Iris pigment epithelial cell (primary cell): ENCODE data around the gene BBX.
"Not testable (repeated sequence)": the region's sequence is repeated elsewhere in the genome, so short reads cannot be mapped to it uniquely, and the experiment has no call there.

Experiments used
- DNase-seq: peaks from one replicate; pipeline ENCODE4 v3.0.0-alpha.2; 2011; ENCODE audit warnings: low read depth

Gene BBX

DNA sequence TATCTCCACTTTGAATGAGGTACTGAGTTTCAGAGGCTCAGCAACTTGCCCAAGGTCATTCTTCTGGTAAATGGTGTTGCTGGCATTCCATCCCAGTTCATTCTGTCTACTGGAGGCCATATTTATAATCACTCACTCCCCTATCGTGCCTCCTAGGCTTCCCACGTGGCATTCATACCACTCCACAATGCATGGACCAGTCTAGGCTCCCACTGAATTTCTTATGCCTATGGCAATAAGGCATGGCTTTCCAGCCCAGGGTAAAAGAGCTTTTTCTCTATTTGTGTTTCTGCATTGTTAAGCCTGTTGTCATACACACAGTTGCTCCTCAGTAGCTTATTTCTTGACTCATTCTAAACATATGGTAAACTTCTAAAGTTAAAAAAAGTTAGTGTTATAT lies 19.9 kb downstream of the BBX start:
- peak; percentile 16 for DNase-seq

DNA sequence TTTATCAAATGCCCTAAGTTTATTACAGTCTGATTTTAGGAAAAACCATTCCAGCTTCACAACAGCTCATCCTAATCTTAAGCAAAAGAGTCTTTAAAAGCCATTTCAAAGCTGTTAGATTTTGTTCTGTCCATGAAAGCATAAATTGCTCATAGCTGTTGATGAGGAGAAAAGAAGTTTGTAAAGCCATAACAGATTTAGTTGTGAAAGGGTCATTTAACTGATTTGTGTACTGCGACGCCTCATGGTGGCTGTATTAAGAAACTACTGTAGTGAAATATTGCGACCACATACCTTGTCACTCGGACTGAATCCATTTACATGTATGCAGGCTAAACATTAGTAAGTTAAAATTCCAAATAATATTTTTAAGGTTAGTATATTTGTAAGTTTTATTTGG lies 20.9 kb downstream of the BBX start:
- DNase-seq = peak; percentile 22

DNA sequence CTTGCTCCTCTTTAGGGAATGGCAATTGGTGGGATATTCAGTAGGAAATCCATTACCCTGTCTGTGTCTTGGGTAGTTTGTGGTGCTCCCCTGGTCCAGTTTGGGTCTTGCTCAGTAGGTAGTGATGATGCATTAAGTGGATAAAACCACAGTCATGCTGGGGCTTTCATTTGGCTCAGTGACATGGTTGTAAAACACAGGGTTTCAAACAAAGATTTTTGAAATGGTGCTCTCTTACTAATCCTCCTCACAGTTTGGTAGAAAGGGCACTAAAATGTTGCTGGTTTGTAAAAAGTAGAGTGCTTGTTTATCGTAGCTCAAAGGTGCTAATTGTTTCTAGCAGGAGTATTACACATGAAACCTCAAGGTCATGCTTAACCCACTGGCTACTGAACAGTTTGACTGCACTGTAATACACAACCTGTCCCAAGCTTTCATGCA lies 22.9 kb downstream of the BBX start:
- DNase-seq = peak; percentile 40

DNA sequence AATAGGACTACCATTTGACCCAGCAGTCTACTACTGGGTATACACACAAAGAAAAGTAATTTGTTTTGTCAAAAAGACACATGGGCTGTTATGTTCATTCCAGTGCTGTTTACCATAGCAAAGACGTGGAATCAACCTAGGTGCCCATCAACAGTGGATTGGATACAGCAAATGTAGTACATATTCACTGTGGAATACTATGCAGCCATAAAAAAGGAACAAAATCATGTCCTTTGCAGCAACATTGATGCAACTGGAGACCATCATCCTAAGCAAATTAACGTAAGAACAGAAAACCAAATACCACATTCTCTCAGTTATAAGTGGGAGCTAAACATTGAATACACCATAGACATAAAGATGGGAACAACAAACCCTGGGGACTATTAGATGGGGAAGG lies 25.8 kb downstream of the BBX start:
- DNase-seq = no peak

DNA sequence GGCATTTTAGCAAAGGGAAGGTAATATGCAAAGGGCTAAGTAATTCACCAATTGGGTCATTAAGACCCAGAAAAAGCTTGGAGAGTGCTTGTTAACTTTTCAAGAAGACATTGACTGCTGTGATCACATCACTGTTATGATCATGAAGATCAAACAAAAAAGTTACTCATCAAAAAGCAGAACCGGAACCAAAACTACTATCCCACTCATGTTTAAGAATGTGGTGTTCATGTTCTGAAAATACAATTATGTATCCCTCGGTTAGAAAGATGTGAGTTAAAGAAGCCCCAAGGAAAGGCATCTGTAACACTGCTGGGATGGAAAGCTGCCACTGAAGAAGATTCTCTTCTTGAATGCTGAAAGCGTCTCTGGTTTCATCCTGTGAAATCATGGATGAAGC lies 32.6 kb downstream of the BBX start:
- no peak for DNase-seq

DNA sequence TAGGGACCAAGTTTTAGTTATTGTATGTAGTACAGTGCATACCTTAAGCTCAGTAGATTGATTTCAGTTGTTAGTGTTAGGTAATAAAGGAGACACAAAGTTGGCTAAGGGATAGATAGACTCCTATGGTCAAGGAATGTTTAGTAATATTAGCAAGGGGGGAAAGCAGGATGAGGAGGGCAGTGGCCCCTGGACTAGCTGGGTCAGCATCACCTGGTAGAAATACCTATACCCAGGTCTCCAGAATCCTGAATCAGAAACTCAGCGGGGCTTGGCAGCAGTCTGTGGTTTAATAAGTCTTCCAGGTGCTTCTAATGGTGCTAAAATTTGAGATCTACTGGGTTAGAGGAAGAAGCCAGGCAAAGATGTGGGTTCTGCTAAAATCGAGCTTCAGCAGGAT lies 35.0 kb downstream of the BBX start:
- no peak for DNase-seq

DNA sequence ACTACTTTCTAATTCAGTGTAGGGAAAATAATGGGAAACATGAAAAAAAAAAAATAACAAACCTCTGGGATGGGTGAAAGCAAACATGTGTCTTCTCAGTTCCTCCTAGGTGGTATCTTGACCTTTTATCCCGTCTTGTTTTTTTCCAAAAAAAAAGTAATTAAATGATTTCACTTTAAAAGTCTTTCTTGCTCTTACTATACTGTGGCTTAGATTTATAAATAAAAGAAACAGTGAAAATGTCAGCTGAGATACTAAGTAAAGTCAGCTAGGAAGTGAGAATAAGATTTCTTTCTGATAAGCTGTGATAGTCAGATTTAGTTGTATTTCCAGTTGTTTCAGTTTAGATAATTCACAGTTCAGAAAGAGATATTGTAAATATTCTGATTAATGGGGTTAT lies 37.4 kb downstream of the BBX start:
- no peak for DNase-seq

DNA sequence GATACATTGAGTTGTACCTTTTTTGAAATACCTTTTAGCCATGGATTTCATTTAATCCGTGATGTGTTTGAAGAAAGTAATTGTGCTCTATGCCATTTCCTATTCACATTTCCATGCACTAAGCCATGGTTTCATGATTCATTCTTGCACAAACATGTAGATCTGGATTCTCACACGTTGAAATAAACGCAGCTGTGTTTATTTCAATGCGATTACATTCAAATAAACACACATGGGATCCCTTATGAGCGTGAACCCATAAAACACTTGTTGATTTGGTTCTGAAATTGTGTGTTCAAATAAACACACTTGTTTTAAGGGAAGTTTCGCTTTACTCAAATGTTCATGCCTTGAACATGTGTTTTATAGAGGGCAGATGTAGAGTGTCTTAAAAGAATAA lies 39.2 kb downstream of the BBX start:
- peak; percentile 55 for DNase-seq

DNA sequence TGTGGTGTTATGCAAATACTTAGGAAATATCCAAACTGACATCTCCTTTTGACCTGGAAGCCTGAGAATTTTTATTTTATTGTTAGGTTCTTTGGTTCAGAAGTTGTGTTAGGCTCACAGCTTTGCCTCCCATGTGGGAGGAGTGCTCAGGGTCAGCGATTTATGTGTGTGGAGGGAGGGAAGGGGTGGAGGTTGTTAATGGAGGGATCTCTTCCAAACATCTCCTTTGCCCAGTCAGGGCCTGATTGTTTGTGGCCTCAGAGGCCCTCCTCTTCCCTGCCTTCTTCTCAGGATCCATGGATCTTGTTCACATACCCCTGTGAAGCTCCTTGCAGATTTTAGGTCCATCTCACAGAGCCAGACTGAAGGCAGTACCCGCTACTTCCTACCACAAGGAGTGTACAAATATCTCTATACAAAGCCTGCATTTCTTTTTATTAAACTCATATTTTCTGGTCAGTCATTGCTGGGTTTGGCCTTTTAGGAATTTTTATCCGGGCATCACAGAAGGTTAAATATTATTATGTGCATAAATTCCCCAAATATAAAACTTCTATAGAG lies 40.3 kb downstream of the BBX start:
- no peak for DNase-seq

DNA sequence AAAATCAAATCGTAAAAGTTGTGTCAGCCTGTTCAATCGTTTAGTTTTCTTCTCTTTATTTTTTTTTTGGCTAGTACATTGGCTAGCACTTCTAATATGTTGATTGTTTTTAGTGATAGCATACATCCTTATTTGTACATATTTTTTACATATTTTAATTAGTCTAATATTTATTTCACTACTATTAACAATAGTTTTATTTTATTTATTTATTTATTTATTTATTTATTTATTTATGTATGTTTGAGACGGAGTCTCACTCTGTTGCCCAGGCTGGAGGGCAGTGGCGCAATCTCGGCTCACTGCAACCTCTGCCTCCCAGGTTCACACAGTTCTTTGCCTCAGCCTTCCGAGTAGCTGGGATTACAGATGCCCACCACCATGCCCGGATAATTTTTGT lies 42.5 kb downstream of the BBX start:
- not testable (repeated sequence) for DNase-seq

DNA sequence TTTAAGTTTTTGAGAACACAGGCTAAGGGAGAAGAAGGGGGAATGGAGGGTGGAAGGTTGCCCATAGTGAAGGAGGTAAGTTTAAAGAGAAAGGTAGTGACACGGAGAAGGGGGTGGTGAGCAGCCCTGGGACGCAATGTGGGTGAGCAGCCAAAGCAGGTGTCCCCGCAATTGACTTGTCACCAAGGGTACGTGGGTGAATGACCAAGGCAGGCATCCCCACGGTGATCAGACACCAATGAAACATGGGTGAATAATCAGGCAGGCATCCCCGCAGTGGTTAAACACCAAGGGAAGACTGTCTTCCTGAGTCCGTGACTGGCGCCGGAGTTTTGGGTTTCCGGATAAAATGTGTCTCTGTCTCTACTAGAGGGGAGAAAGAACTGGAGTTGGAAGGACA lies 48.3 kb downstream of the BBX start:
- not testable (repeated sequence) for DNase-seq

DNA sequence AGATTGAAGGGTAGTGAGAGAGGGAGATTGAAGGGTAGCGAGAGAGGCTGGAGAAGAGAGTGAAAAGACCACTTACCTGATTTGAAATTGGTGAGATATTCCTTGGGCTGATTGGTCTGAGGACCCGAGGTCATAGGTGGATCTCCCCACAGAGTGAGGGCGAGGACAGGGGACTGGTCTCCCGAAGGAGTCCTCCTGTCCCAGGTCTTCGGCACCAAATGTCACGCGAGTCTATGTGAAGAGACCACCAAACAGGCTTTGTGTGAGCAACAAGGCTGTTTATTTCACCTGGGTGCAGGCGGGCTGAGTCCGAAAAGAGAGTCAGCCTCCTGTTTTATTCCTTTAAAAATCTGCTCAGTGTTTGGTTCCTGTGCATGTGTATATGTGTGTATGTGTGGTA lies 48.7 kb downstream of the BBX start:
- not testable (repeated sequence) for DNase-seq

DNA sequence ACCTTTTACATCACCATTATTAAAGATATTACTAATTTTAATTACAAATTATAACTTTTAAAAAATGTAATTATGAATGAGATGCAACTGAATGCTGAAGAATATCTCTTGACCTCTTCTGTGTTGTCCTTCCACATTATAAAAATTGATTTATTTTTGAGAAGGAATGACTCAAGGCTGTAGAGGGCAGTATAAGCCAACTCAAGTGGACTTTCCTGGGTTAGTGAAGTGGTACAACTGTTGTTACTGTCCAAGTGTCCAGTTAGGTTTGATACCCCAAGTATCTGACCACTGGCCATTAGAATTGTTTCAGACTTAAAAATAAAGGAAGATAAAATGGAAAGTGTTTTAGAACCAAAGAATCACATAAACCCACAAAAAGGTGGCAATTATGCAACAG lies 51.9 kb downstream of the BBX start:
- DNase-seq = peak; percentile 51

DNA sequence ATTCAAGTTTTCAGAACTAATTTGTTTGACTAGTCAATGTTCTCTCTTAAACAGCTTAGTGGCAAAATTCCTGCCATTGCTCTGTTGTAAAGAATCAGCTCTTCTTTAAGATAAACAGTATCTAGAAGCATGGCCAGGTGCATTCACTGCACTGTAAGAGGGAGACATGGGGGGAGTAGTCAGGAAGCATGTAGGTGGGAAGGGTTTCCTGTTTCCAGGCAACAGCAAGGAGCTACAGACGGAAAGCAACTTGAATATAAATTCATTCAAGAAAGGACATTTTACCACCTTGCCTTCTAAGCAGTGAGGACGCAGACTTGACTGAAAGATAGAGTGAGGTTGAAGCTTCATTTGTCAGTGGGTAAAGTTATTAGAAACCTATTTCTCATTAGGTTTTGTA lies 55.3 kb downstream of the BBX start:
- DNase-seq = no peak

DNA sequence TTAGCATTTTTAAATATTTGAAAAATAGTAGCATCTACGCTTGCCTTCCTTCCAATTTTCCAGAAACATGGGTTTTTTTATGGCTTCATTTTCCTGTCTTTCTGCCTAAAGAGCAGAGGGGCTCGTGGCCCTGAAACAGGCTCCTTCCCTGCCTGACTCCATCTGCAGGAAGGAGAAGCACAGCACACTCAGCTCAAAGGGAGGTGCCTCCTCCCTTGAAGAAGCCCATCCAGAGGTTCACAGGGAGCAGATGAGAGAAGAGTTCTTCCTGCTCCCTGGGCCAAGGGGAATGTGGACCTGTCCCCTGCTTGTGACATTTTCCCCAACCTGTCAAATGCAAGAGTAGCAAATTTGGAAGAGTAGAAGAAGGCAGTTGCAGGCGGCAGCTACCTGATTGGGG lies 55.8 kb downstream of the BBX start:
- no peak for DNase-seq

DNA sequence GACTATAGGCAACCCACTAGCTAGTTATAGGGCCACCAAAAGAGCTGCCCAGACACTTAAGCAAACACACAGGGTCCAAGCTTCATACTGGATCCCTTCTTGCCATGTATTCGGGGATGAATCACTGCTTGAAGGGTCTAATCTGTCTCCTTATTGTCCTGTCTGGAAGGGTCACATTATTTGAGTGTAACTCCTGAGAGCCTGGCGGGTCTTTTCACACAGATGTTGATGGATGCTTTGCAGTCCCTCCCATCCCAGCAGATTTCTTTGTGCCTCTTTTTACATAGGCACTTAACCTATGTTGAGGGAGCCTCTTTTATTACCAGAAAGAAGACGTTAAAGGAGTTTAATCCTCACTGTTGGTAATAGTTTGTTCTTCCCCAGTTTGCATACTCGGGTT lies 56.6 kb downstream of the BBX start:
- DNase-seq = no peak

DNA sequence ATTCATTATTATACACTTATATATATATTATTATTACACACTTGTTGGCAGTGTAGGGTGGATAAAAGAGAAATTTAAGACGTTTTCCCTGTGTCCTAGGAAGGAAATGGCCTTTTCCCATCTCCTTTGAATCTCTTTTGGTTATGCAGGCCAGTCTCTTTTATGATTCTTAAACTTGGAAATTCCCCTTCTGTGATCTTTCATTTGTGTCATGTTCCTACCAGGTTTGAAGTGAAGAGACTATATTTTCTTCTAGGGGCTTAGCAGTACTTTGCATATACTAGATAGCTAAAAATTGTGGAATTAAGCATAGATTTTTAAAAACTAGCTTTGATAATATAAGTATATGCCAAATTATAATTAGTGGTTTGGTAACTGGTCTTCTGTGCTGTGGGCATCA lies 58.5 kb downstream of the BBX start:
- no peak for DNase-seq

DNA sequence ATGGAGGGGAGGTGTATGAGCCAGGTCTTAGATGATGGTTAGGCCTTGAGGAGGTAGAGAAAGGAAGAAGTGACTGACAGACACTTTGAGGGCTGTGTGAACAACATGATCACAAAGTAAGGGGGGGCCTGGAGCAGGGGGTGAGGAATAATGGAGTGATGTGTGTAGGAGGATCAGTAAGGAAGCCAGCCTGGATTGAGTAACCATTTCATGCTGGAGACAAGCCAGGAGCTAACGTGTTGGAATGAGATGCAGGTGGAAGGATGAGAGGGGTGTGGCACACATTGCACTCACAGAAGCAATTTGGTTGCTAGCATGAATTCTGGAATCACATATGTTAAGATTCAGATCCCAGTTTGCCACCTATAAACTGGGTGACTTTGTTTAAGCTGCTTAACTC lies 65.5 kb downstream of the BBX start:
- peak; percentile 18 for DNase-seq

DNA sequence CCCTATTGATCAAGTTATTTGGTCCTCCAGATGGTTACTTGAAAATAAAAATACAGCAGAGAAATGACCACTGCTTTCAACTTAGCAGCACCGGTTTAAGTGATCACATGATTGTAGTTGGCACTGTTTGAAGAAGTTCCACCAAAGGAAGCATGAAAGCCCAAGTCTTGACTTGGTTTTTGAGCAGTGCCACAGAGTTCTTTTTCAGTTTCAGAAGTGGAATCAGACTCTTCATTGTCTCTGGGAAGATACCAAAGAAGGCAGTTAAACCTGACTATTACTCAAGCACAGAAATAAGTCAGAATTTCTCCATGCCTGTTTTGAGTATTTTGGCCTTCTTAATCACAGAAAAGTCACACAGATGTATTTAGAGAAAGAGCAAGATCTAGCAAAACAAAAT lies 66.7 kb downstream of the BBX start:
- DNase-seq = no peak

DNA sequence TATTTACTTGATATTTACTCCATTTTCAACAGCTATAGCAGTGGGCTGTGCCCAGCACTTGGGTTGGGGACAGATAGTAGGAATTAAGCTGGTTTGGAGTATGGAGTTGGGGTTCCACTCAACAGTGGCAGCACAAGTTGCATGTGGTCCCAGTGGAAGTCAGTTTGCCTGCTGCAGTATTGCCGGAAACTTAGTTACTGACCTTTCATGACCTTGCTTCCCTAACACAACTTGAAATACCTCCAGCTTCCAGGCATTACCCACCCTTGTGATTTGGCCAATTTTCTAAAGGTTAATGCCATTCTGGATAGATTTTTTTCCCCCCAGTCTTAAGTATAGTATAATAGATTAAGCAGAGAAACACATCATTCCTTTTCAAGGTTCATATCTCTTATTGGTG lies 68.0 kb downstream of the BBX start:
- DNase-seq = no peak

DNA sequence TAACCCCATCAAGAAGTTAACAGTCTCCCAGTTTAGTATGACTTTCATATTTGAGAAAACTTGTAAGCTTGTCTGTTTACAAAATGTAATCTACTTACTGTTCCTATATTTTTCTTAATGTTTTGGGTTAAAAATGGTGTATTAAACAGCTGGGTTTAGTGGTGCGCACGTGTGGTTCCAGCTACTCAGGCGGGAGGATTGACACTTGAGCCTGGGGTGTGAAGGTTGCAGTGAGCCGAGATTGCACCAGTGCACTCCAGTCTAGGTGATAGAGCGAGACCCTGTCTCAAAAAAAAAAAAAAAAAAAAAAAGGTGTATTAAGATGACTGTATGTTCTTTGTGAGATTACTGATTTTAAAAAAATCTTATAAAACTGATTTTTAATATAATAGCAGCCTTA lies 69.3 kb downstream of the BBX start:
- no peak for DNase-seq

DNA sequence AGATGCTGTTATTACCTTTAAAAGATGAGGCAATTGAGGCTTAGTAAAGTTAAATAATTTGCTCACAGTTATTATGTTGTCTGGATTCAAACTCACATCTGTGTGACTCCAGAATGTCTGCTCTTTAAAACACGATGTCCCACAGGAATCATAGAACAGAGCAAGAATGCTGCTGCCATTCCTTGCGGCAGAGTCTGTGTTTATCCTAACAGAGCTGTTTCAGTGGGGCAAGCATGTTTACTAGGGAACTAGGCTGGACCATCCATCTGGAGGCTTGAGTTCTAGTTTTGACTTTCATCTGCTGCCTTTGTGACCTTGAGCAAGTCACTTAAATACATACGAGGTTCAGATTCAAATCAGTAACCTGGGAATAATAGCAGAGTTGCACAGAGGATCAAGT lies 72.1 kb downstream of the BBX start:
- no peak for DNase-seq

DNA sequence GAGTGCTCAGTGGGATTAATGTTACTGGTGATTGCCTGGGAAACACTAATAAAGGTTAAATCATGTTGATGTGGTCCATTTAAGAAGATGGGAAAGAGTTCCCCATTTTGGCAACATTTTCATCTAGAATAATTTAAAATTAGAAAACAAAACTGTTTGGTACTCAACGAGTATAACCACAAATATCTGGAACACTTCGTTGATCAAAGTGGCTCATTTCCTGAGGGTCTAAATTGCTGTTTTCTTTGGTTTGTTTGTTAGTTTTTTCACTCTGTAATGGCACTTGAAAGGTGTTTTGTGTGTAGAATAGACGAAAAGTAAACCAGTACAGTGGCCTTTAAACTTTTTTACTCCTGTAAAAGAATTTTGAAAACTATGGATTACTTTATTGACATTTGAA lies 73.9 kb downstream of the BBX start:
- DNase-seq = no peak

DNA sequence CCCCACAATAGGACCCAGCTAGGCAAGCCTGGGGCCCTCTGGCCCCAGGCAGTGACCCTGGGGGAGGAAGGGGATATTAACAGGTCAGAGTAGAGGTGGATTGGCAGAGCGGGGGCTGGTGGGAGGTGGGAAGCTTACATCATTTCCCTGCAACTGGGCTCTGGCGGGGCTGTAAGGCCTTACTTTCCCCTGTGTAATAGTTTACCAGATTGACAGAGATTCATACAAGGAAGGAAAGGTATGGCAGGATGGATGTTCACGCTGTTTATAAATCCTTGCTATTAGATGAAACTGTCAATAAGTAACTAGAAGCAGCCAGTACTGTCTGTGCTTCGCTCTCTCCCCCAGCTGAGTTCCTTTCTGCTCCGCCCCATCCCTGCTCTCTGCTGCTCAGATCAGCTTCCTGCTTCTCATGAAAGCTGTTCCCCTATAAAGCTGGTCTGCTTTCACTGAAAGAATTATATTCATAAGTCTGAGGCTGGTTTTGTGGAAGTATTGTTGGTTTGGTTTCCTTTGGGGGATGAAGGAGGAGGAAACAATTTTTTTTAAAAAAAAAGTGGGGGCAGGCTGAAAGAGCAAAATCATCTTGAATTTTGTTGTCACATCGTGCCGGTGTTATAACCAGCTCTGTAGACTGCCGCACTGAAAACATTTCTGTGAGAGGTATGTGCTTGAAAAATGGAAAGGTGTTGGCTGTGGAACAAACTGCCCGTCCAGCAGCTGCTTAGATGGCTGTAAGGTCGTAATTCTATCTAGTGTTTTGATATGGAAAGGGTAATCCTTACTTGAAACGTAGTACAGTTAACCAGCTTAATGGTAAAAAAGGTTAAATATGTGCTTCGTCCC lies 76.4 kb downstream of the BBX start:
- DNase-seq = peak; percentile 70
